Stimulated activated CD8-positive, alpha-beta memory T cell treated with anti-CD3 and anti-CD28 coated beads, Interleukin-4, amount 100 ng/mL, for 48 hours (primary cell): ENCODE results near the gene MRPS11.
"Not testable (repeated sequence)": the region's sequence is repeated elsewhere in the genome, so short reads cannot be mapped to it uniquely, and the experiment has no call there.

ENCODE experiments used
- DNase-seq: peaks from one replicate; pipeline ENCODE4 v3.0.0-alpha.2; 2020

MRPS11 gene

DNA sequence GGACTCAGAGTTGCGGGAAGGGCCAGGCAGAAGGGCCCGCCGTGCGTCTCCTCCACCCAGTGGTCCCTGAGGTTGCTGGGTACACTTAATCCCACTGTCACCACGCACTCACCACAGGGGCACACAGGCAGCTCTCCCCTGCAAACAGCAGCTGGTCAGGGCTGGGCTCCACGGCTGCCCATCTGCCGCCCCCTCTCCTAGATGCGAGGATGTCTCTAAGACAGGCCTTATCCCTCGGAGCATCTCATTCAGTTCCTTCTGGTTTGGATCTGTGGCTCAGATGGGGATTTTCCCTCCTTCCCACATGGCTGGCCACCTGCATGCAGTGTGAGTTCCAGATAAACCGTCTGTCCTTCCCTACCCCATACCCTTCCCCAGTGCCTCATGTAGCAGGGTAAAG, 26.3 kb downstream of the MRPS11 start:
- DNase-seq, result no peak

DNA sequence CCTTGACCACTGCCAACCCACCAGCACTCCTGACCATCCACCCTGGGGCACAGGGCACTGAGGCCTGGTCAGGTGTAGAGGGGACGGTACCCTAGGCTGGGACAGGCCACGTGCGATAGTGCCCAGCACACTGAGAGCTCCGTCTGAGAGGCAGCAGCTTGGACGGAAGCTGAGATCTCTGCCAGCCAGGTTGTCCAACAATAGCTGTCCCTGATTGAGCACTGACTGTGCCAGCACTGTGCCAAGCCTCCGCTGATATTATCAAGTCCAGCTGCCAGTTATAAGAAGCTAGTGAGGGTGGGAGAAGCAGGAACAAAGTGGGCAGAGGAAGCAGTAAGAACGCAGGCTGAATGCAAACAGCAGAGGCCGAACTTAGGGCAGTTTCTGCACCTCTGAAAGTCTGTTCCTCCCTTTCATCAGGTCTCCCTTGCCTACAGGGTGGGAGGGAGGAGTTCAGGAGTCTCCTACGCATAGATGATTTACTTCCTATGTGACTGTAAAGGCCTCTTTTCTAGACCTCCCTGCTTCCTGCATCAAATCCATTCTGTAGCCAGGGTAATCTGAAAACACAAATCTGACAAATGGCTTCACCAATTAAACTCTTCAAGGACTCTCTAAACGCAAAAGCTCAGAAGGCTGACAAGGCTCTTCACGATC, 29.7 kb downstream of the MRPS11 start:
- no peak for DNase-seq

DNA sequence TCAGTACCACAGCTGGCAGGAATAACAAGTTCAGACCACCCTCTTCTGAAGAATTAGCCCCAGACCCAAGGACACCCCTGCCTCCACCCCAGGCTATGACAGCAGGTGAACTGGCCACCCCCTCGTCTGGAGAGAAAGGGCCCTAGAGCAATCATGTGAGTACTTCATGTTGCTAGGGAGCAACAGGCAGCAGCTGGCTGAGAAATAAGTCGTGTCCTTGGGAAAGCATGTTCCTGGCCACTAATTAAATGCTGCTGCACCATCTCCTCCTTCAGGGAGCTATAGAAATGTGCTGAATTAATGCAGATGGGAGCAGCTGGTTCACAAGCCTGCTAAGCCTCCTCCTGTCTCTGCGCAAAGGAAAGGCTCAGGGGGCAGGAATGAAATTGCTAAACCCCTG, 31.5 kb downstream of the MRPS11 start:
- no peak for DNase-seq

DNA sequence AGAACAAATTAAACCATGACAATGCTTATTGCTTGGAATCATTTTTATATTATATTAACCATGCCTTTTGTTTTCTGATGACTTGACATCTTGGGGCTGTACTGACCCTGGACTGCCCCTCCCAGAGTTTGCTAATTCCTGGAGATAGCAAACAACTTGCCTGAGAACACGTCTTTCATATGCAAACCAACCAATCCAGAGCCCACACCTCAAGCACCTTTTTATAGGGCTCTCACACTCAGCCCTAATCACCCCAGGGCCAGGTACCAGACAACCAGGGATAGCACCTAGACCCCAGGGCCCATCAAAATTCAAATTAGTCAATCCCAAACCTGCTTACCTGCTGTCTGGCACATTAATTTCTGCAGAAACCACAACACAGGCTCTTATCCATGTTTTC, 36.9 kb downstream of the MRPS11 start:
- DNase-seq, result no peak

DNA sequence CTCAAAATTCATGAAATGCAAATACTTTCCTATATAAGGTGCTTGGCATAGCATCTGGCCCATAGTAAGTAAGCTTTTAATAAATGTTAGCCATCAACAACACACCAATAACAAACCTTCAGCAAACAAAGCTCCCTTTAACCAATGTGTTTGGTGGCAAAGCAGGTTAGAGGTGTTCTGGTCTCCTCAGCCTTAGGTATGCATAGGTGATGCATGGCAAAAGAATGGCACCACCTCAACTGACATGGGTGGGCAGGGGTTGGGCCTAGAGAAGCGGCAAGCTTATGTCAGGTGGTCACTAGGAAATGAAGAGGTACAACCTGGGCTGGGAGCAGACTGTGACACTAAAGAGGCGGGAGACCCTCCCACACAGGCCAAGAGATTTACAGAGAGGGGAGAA, 38.2 kb downstream of the MRPS11 start:
- DNase-seq, result no peak

DNA sequence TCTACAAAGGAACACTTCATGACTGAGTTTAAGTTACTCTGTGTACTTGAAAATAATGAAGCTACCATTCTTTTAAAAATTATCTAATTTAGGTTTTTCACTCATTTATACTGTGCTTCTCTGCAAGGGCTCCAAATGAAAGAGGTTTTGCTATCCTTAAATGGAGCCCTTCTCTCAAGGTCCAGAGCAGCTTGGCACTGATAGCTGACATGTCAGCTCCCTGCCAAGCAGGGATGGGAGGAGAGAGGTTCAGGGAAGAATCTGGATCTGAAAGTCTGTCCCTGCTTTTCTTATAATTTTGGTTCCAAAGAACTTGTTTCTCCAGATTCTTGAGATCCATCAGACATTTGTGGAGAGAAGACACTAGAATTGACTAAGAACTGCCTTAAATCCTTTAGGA, 39.1 kb downstream of the MRPS11 start:
- DNase-seq, result no peak

DNA sequence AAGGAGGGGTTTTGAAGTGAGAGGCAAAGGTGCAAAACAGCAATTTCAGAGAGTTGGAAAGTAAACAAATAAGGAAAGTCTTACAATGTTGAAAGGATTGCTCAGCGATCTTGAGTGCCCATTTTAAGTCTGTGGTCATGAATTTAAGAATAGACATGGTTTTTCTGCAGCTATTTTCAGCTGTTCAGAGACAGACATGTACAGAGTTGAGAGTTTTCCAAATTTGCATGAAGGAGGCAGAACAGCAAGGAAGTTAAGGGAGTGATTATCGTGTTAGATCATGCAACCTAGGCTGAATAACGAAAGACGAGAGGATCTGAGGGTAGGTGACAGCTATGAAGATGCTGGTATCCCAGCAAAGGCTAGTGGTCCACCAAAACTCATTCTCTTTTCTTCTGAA, 41.8 kb downstream of the MRPS11 start:
- no peak for DNase-seq

DNA sequence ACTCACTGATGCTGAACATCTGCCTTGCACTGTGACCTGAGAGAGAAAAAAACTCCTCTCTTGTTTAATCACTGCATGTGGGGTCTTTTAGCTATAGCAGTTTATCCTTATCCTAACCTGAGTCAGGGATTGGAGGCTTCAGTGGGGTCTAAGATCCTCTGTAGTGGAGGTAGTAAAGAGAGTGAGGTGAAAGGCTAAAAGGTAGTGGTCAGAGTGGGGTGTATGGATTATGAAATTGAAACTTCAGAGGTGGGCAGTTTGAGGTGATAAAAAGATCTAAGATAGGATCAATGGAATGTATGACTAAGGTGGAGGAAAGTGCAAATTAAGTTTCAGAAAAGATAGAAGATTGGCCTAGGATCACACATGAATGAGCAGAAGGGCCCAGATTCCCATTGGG, 42.5 kb downstream of the MRPS11 start:
- no peak for DNase-seq

DNA sequence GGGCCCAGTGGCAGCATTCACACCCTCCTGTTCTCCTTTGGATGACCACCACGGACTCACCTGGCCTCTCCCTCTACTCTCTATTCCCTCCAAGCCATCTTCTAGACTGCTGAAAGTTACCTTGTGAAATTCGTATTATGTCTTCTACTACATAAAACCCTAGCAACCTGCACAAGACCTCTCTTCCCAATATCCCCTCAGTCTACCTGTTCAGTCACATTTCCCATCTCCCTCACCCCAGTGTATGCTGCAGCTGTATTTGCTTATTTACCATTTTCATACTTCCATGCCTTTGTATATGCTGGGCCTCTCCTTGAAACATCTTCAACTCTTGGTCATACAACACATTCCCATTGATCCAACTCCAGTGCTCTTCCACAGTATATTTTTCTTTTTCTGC, 43.7 kb downstream of the MRPS11 start:
- DNase-seq, result no peak

DNA sequence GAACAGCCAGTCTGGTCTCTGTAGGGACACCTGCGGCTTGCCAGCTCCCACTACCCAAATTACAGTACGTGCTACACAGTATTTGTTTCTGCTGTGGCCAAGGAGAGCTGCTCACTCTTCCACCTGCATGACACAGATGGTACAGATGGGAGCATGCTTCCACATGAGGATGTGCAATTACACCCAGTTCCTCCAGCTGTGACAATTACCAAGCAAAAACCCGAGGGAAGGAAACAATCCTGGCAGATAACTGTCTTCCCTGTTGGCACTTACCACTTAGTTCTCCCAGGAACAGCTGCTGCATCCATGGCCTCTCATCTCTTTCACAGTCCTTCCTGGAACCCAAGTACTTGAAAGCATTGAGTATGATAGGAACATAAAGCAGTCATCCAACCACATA, 44.6 kb downstream of the MRPS11 start:
- no peak for DNase-seq

DNA sequence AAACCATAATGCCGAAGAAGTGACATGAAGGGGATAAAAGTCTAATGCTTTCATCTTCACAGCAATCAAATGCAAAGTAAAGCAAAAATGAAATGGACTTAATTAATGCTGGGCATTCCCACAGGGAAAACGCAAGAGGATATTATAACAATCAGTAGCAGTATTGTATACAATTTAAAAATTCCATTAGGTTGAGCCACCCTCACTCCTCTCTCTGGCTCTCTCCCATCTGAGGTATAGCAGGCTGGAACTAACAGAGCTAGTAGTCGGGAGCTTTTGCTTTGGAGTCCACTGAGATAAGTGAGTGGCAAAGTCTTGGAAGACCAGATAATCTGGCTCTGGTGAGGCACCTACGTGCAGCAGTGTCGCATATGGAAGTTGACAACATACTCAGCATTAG, 45.1 kb downstream of the MRPS11 start:
- no peak for DNase-seq

DNA sequence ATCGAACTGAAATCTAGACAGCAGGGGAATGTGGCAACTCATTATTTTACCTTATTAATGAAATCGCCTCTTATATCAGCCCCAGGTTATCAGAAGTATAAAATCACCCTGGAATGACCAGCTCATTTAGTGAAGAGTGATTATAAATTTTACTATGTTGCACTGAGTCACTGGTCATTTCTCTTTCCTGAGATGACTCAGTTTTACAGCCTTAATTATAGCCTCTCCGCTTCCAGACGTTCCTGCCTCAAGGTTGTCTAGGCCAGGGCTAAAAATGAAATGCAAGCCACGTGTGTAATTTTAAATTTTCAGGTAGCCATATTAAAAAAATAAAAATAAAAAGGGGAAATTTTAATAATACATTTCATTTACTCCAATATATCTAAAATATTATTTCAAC, 45.7 kb downstream of the MRPS11 start:
- DNase-seq, result no peak

DNA sequence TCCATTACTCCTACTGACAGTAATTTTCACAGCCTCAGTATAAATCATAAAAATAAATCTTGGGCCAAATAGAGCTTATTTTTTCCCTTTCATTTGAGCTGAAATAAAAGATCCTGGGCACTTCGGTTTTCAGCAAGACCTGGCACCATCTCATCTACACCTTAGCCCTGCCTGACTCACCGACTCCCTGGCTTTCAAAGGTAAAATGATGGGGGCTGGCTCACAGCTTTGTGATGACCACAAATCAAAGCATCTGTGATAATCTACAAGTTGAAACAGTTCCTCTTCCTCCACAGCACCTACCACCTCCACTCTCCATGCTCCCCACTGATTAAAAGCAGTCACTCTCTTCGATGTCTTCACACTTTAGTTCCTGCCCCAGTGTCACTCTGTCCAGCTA, 51.4 kb downstream of the MRPS11 start:
- DNase-seq, result no peak

DNA sequence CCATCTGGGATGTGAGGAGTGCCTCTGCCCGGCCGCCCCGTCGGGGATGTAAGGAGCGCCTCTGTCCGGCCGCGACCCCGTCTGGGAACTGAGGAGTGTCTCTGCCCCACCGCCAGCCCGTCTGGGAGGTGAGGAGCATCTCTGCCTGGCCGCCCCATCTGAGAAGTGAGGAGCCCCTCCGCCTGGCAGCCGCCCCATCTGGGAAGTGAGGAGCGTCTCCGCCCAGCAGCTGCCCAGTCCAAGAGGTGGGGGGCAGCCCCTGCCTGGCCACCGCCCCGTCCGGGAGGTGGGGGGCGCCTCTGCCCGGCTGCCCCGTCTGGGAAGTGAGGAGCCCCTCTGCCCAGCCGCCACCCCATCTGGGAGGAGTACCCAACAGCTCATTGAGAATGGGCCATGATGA, 56.6 kb downstream of the MRPS11 start:
- not testable (repeated sequence) for DNase-seq

DNA sequence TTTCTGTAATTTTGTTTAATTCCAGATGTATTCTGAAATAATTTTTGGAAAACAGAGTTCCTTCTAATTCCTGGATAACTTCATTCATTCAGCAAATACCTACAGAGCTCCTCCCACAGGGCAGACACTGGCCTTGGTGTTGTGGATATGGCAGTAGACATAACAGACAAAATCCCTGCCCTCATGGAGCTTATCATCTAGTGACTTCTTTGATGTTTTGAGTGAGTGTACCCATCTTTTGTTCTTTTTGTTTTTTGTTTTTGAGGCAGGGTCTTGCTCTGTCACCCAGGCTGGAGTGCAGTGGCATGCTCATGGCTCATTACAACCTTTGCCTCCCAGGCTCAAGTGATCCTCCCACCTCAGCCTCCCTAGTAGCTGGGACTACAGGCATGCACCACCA, 57.9 kb downstream of the MRPS11 start:
- DNase-seq, result no peak

DNA sequence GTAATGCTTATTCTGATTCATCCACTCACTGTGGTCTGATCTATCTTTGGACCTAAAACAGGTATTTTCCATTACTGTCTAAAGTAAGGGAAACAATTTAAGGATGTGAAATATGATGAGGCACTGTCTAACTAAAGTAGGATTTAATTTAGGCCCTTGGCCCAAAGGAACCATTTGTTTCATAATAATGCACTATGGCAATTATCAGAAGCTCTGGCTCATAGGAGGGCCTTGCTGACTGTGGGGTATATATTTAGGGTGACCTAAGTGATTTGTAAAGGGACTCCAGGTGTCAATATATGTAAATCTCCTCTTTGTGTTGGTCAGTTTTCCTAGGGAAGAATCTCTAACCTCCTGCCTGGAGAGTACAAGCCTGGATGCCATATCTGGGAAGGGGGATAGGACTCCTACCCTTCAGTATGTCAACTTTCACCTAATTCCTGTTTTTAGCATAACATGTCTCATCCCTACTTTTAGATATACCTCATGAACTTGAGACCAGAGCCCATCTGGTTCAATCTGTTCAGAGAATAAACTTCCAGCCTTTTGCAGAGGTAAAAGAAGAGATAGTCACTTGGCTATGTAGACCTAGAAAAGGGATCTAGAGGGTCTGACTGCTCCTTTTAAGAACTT, 58.9 kb downstream of the MRPS11 start:
- DNase-seq, result no peak

DNA sequence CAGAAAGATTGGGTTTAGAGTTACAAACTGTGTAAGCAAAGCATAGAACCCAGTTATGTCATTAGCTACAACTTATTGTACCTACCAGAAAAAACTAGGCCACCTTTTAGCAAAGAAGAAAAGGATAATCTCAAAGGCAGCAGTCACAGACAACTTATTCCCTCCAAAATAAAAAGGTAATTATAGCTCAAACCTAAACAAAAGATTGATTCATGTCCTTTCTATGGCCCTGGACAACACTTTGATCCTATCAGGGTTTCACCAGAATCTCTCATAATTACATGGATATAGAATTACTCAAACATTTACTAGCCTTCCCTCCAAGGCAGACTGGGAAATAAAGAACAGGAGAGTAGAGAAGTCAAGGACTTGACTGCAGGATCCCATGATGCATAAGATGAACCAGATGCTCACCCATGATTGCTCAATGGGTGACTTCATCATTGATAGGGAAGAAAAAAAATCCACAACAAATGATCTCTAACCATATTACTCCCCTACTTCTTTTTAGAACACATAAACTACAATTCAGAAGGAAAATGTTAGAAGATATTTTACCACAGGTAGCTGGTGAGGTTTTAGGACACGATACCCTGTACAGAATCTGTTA, 61.6 kb downstream of the MRPS11 start:
- DNase-seq, result no peak
